ENCODE results near the gene PFDN1.

GRCh38 chr5:140296289-140296688, 6.6 kb downstream of the PFDN1 start:
- TF ChIP-seq EZH2phosphoT487 (IDR thresholded peaks at IDR 0.05; ENCODE audit: unreplicated experiment) (no peak), CTCF (conservative IDR thresholded peaks at IDR 0.05; ENCODE audit: low read depth in 2 of 2) (no peak), NANOG (IDR thresholded peaks at IDR 0.05; ENCODE audit: borderline replicate concordance) (no peak), EZH2 (IDR thresholded peaks at IDR 0.05; ENCODE audit: low read depth, unreplicated experiment) (no peak), POLR2AphosphoS5 (IDR thresholded peaks at IDR 0.05; ENCODE audit: low read depth) (no peak), REST (IDR thresholded peaks at IDR 0.05; ENCODE audit: unreplicated experiment) (no peak)

Measured in GM23338 (cell line).